ENCODE data around the gene S100A13. TPM values are rescaled to one million over a fixed set of nuclear protein-coding genes. Genes with fewer than 3 reads are reported as not detected.

S100A13 gene
- total RNA-seq, 6 experiments from 2014 or later = 10.4 to 24.5 (median 21.9) TPM

DNA sequence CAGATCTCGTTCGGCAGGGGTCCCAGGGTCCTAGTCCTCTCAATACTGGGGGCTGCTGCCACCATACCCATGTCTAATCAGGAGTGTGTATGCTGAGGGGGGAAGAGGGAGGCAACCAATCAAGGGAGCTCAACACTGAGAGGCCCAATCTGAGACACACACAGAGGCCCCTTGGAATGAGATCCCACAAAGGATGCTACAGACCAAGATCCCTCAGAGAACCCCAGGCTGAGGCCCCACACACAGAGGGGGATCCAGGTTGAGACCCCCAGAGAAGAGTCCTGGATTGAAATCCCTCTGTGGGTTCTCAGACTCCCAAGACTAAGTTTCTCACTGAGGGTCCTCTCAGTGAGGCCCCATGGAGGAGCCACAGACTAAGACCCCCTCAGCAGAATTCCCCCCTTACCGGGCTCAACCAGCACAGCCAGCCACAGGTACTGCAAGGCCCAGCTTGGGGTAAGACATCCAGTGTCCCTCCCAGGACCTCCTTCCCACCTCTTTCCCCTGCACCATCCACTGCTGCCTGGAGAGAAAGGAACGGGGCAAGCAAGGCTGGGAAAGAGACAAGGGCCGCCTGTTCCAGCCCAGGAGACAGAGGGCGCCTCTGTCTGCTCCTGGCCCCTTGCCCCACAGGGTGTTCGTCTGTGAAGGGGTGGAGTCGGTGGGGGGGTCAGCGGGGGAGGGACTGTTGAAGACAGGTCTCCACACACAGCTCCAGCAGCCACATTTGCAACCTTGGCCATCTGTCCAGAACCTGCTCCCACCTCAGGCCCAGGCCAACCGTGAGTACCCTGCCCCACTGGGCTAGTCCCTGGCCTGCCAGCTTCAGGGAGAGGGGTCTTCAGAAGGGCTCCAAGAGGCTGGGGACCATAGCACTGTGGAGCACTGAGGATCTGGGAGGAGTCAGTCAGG lies 666 bp upstream of the S100A13 start, which contains the start of gene S100A1:
Gene S100A1 (plus strand): TSS at position 720 of the 912 bp plus-strand sequence. CDS start 2,088 bp downstream, outside the sequence.
- peak in 1 of 4 donors; percentile 6 for ATAC-seq
- H3K4me3 ChIP-seq = peak within 1 kb of the TSS; percentile 29 to 52 (median 47)
- H3K4me1 ChIP-seq = peaks cover 0 to 6% (median 2%) of the 10 kb centered on the region in 4 donors
- peak within 1 kb of the TSS; percentile 71 to 80 (median 73) for H3K27ac ChIP-seq
- no peaks in the 10 kb centered on the region for H3K36me3 ChIP-seq
- no peaks in the 10 kb centered on the region for H3K9me3 ChIP-seq
- TF ChIP-seq, protein P1, sequence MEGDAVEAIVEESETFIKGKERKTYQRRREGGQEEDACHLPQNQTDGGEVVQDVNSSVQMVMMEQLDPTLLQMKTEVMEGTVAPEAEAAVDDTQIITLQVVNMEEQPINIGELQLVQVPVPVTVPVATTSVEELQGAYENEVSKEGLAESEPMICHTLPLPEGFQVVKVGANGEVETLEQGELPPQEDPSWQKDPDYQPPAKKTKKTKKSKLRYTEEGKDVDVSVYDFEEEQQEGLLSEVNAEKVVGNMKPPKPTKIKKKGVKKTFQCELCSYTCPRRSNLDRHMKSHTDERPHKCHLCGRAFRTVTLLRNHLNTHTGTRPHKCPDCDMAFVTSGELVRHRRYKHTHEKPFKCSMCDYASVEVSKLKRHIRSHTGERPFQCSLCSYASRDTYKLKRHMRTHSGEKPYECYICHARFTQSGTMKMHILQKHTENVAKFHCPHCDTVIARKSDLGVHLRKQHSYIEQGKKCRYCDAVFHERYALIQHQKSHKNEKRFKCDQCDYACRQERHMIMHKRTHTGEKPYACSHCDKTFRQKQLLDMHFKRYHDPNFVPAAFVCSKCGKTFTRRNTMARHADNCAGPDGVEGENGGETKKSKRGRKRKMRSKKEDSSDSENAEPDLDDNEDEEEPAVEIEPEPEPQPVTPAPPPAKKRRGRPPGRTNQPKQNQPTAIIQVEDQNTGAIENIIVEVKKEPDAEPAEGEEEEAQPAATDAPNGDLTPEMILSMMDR (IDR thresholded peaks at IDR 0.05) = peak in 1 of 4 donors; percentile 38
- TF ChIP-seq POLR2A (IDR thresholded peaks at IDR 0.05) = no peak
- 100% methylated on average over 2 of the region's 10 CpGs for WGBS (ENCODE audit: insufficient coverage, low coverage, low lambda C conversion rate, missing lambda C conversion rate)
- peak in 1 of 3 donors; percentile 26 for DNase-seq
- H3K27me3 ChIP-seq = no peaks in the 10 kb centered on the region
- intact Hi-C loops (cut with DNase I) = no loop called here

GRCh38 chr1:153626477-153626903 lies 815 bp downstream of the S100A13 start:
- Histone ChIP-seq H3K27me3 (no peaks in the 10 kb centered on the region), H3K4me1 (peaks cover 0 to 6% (median 2%) of the 10 kb centered on the region in 4 donors), H3K36me3 (no peaks in the 10 kb centered on the region), H3K27ac (peak overlapping the region; percentile 71 to 80 (median 73)), H3K4me3 (peak overlapping the region; percentile 29 to 52 (median 47)), H3K9me3 (no peaks in the 10 kb centered on the region)
- 40% methylated on average over 1 of the region's 3 CpGs for WGBS (ENCODE audit: insufficient coverage, low coverage, low lambda C conversion rate, missing lambda C conversion rate)
- DNase-seq = peak in 2 of 3 donors; percentile 8 to 13
- ATAC-seq = no peak
- intact Hi-C loops (cut with DNase I) = no loop called here
- TF ChIP-seq, protein P1 (IDR thresholded peaks at IDR 0.05) = no peak
- no peak for TF ChIP-seq POLR2A (IDR thresholded peaks at IDR 0.05)

DNA sequence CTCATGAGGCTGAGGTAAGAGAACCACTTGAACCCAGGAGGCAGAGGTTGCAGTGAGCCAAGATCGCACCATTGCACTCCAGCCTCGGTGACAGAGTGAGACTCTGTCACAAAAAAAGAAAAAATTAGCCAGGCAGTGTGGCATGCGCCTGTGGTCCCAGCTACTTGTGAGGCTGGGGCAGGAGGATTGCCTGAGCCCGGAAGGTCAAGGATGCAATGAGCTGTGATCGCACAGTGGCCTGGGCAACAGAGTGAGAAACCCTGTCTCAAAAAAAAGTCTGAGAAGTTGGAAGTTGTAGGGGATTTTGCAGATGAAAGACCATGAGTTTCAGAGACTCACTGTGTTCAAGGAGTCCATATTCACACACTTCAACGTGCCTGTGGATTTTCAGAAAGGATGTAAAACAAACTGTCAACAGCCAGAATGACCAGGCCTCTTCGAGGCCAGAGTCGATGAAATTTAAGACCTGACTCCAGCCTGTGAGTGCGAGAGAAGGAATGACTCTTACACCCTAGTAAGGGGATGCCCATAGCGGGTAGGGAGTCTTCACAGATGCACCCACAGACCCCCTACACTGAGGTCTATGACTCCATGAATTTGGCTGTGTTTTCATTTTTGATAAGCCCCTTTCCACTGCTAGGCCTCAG lies 2.2 kb downstream of the S100A13 start:
- H3K4me3 ChIP-seq = no peak overlapping the region
- ATAC-seq = no peak
- 88% methylated on average over 5 of the region's 10 CpGs for WGBS (ENCODE audit: insufficient coverage, low coverage, low lambda C conversion rate, missing lambda C conversion rate)
- intact Hi-C loops (cut with DNase I) = no loop called here
- H3K27ac ChIP-seq = no peak overlapping the region
- no peaks in the 10 kb centered on the region for H3K9me3 ChIP-seq
- peaks cover 0 to 6% (median 0%) of the 10 kb centered on the region in 4 donors for H3K4me1 ChIP-seq
- no peaks in the 10 kb centered on the region for H3K36me3 ChIP-seq
- DNase-seq = peak in 2 of 3 donors; percentile 1 to 13
- TF ChIP-seq, protein P1 (IDR thresholded peaks at IDR 0.05) = no peak
- no peak for TF ChIP-seq POLR2A (IDR thresholded peaks at IDR 0.05)
- no peaks in the 10 kb centered on the region for H3K27me3 ChIP-seq

GRCh38 chr1:153623101-153623500 lies 4.2 kb downstream of the S100A13 start:
- no peak for TF ChIP-seq POLR2A (IDR thresholded peaks at IDR 0.05)
- TF ChIP-seq, protein P1 (IDR thresholded peaks at IDR 0.05) = no peak
- no peak overlapping the region for H3K4me3 ChIP-seq
- H3K27ac ChIP-seq = no peak overlapping the region
- H3K4me1 ChIP-seq = peaks cover 0 to 6% (median 0%) of the 10 kb centered on the region in 4 donors
- intact Hi-C loops (cut with DNase I) = no loop called here
- no peaks in the 10 kb centered on the region for H3K27me3 ChIP-seq
- ATAC-seq (peak in 3 of 4 donors; percentile 19 to 45 (median 33)), DNase-seq (peak in 1 of 3 donors; percentile 21)
- H3K9me3 ChIP-seq = no peaks in the 10 kb centered on the region
- WGBS (ENCODE audit: insufficient coverage, low coverage, low lambda C conversion rate, missing lambda C conversion rate) = 75% methylated on average over 6 of the region's 7 CpGs
- no peaks in the 10 kb centered on the region for H3K36me3 ChIP-seq

All from right lobe of liver (tissue), 6 donors.